ENCODE results near the gene UBE2D2. TPM values are rescaled to one million over a fixed set of nuclear protein-coding genes. Genes with fewer than 3 reads are reported as not detected.

UBE2D2 gene
- total and polyA plus RNA-seq, 10 of the 15 experiments (the other 5 are each of a cell fraction or from before 2014, with no cell fraction given): 58.6 to 245 (median 128) TPM

DNA sequence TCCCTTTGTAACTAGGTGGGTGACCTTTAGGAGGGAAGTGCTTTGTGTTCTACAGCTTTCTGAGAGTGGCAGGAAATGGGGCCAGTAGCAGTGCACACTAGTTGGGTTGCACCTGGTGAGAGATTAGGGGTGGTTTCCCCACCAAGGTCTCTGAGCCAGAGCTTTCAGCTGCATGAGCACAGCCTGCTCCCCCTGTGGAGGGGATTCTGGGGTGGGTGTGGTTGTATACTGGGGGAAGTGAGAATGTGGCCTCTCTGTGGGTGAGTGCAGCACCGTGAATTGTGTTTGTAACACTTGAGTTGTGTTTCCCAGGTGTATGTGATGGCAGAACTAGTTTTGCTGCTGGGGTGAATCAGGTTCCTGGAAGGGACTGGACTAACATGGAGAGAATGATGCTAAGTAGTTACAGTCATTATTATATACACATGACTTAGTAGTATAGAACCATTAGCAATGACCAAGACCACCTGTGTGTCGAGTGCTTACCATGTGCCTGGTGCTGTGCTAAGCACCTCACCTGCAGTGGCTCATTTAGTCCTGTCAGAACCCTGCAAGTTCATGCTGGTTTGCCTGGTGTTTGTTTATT is 75.2 kb downstream of the UBE2D2 start (continued):
- peak; percentile 71; the same call in 1 of the 2 replicates for TF ChIP-seq CHD4 (IDR thresholded peaks at IDR 0.05)
- TF ChIP-seq JUNB (IDR thresholded peaks at IDR 0.05): peak; percentile 5; the same call in 1 of the 2 replicates
- TF ChIP-seq PML (IDR thresholded peaks at IDR 0.05; ENCODE audit: low read length): no peak
- no peak for TF ChIP-seq ZZZ3 (IDR thresholded peaks at IDR 0.05; ENCODE audit: control insufficient read depth, insufficient read length, low read depth)
- TF ChIP-seq RB1 (IDR thresholded peaks at IDR 0.05; ENCODE audit: borderline replicate concordance): no peak
- TF ChIP-seq, protein P1, sequence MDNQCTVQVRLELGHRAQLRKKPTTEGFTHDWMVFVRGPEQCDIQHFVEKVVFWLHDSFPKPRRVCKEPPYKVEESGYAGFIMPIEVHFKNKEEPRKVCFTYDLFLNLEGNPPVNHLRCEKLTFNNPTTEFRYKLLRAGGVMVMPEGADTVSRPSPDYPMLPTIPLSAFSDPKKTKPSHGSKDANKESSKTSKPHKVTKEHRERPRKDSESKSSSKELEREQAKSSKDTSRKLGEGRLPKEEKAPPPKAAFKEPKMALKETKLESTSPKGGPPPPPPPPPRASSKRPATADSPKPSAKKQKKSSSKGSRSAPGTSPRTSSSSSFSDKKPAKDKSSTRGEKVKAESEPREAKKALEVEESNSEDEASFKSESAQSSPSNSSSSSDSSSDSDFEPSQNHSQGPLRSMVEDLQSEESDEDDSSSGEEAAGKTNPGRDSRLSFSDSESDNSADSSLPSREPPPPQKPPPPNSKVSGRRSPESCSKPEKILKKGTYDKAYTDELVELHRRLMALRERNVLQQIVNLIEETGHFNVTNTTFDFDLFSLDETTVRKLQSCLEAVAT (IDR thresholded peaks at IDR 0.05): peak; percentile 66; the same call in 1 of the 2 replicates
- TF ChIP-seq YY1 (IDR thresholded peaks at IDR 0.05; ENCODE audit: low read depth, low read length): peak; percentile 37; the same call in 1 of the 2 replicates
- peak; percentile 99 for TF ChIP-seq PAX5 (IDR thresholded peaks at IDR 0.05; ENCODE audit: borderline replicate concordance, low read depth, low read length)
- TF ChIP-seq IRF4 (IDR thresholded peaks at IDR 0.05; ENCODE audit: low read depth, low read length): peak; percentile 88
- peak; percentile 62; the same call in 1 of the 2 replicates for TF ChIP-seq TARDBP (IDR thresholded peaks at IDR 0.05; ENCODE audit: borderline replicate concordance)
- TF ChIP-seq RCOR1 (conservative IDR thresholded peaks at IDR 0.05; ENCODE audit: low read depth, low read length): no peak
- TF ChIP-seq ZBED1 (IDR thresholded peaks at IDR 0.05; ENCODE audit: borderline replicate concordance): peak; percentile 78; the same call in 1 of the 2 replicates
- TF ChIP-seq, protein P2, sequence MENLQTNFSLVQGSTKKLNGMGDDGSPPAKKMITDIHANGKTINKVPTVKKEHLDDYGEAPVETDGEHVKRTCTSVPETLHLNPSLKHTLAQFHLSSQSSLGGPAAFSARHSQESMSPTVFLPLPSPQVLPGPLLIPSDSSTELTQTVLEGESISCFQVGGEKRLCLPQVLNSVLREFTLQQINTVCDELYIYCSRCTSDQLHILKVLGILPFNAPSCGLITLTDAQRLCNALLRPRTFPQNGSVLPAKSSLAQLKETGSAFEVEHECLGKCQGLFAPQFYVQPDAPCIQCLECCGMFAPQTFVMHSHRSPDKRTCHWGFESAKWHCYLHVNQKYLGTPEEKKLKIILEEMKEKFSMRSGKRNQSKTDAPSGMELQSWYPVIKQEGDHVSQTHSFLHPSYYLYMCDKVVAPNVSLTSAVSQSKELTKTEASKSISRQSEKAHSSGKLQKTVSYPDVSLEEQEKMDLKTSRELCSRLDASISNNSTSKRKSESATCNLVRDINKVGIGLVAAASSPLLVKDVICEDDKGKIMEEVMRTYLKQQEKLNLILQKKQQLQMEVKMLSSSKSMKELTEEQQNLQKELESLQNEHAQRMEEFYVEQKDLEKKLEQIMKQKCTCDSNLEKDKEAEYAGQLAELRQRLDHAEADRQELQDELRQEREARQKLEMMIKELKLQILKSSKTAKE (IDR thresholded peaks at IDR 0.05; ENCODE audit: low read depth, poor library complexity, severe bottlenecking): peak; percentile 60
- TF ChIP-seq YBX1 (IDR thresholded peaks at IDR 0.05): 0 out of 2 replicates have a peak, but pooled peaks have one; percentile 28
- TF ChIP-seq STAT3 (IDR thresholded peaks at IDR 0.05; ENCODE audit: low read depth, low read length): peak; percentile 70; the same call in 1 of the 2 replicates
- peak; percentile 79 for TF ChIP-seq DPF2 (IDR thresholded peaks at IDR 0.05)
- 0 out of 2 replicates have a peak, but pooled peaks have one; percentile 38 for TF ChIP-seq JUND (IDR thresholded peaks at IDR 0.05; ENCODE audit: low read depth, low read length)
- TF ChIP-seq, protein P3, sequence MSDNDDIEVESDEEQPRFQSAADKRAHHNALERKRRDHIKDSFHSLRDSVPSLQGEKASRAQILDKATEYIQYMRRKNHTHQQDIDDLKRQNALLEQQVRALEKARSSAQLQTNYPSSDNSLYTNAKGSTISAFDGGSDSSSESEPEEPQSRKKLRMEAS (IDR thresholded peaks at IDR 0.05; ENCODE audit: low read depth, low read length): peak; percentile 73
- peak; percentile 70 for TF ChIP-seq TCF7 (IDR thresholded peaks at IDR 0.05; ENCODE audit: borderline replicate concordance)
- peak; percentile 33; the same call in 1 of the 2 replicates for TF ChIP-seq SMC3 (IDR thresholded peaks at IDR 0.05; ENCODE audit: borderline replicate concordance, low read length)
- TF ChIP-seq, protein P4, sequence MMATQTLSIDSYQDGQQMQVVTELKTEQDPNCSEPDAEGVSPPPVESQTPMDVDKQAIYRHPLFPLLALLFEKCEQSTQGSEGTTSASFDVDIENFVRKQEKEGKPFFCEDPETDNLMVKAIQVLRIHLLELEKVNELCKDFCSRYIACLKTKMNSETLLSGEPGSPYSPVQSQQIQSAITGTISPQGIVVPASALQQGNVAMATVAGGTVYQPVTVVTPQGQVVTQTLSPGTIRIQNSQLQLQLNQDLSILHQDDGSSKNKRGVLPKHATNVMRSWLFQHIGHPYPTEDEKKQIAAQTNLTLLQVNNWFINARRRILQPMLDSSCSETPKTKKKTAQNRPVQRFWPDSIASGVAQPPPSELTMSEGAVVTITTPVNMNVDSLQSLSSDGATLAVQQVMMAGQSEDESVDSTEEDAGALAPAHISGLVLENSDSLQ (IDR thresholded peaks at IDR 0.05): peak; percentile 98
- peak; percentile 73 to 91 for TF ChIP-seq EP300 (IDR thresholded peaks at IDR 0.05; ENCODE audit: borderline replicate concordance in 1 of 2, control insufficient read depth in 1 of 2, low read depth in 2 of 2, low read length in 2 of 2)
- TF ChIP-seq BCL11A (IDR thresholded peaks at IDR 0.05; ENCODE audit: low read depth, low read length): peak; percentile 83
- TF ChIP-seq SRF (IDR thresholded peaks at IDR 0.05; ENCODE audit: low read depth in 2 of 2, low read length in 2 of 2): no peak
- TF ChIP-seq CHD1 (IDR thresholded peaks at IDR 0.05; ENCODE audit: low read depth, low read length): peak; percentile 83; the same call in 1 of the 2 replicates
- TF ChIP-seq, protein P5, sequence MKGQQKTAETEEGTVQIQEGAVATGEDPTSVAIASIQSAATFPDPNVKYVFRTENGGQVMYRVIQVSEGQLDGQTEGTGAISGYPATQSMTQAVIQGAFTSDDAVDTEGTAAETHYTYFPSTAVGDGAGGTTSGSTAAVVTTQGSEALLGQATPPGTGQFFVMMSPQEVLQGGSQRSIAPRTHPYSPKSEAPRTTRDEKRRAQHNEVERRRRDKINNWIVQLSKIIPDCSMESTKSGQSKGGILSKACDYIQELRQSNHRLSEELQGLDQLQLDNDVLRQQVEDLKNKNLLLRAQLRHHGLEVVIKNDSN (IDR thresholded peaks at IDR 0.05; ENCODE audit: borderline replicate concordance, extremely low read length, insufficient read depth, low read depth, low read length): no peak
